Frontal cortex (tissue), 4 donors: ENCODE data around the gene LRP1B. TPM values are rescaled to one million over a fixed set of nuclear protein-coding genes. Genes with fewer than 3 reads are reported as not detected.
A peak's percentile ranks its signal among the peaks of the same experiment; 100 is the strongest.

ENCODE experiments used
- DNase-seq, 2 donors: peaks; one replicate each; pipeline ENCODE4 v3.0.0; 2012; ENCODE audit warnings: low spot score in 2 of 2
- FAIRE-seq: peaks from 2 replicates; lab custom pipeline; 2012; peaks lifted over from hg19 to GRCh38; lab: Jason Lieb, UNC
- total RNA-seq: library from RNA; depleted of rRNA; stranded (reverse); fragments of >200 nt; gene quantifications from one replicate; pipeline ENCODE4 v1.2.3, GENCODE V29; 2014
- donor health status: control.
- donor health status: control.
- donor health status: control.

The LRP1B gene
- total RNA-seq, 1 donor from 2014 or later, result 84.0 TPM

DNA sequence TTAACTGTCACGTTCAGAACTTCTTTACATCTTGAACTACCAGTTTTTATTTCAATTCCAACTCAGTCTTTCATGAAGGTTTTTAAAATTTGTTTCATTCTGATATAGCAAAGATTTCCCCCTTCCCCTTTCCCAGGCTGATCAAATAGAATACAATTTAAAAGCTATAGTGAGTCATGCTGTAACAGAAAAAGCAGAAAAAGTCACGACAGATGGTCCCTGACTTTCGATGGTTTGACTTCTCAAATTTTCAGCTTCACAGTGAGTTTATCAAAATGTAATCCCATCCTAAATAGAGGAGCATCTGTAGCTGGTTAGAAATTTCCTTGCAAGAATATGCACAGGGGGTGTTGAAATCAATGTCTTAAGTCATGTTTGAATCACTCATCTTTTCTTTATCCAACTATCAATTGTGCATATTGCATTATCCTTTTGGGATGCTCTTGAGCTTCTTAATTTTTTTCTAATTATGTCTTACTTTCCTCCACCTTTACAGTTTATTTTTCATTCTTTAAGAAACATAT is 500.3 kb downstream of the LRP1B start:
- DNase-seq, result no peak
- FAIRE-seq, result no peak

DNA sequence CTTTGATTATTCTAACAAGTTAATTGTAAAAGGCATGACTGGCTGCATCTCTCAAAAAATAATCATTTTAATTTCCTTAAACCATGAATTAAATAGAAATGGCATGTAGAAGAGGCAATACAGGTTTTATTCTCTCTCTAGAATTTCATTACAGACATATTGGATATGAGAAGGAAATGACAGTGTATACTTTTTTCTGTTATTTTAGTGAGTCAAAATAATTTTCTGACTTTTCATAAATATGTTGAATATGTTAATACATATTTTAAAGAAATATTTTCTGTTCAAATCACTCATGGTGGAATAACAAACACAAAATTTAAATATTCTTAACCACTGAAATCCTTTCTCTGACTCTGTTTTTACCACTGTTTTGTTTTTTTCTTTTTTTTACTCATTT is 510.4 kb downstream of the LRP1B start:
- FAIRE-seq, result peak; percentile 73
- DNase-seq, result no peak

DNA sequence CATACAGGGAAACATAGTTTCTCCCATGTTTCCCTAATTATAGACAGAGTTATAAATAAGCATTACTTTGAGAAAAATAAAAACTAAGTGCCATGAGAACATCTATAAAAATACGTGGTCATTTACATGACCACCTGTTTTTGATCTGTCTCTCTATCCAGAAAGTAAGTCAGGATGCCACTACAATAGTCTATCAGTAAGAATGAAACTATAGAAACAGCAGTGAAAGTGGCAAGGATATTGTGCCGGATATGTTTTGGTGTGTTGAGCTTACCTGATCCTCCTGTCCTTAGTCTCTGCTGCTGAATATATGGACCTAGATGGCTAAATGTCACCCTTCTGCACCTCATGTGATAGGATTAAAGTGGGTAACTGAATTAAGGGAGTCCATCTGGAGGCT is 512.4 kb downstream of the LRP1B start:
- FAIRE-seq, result no peak
- DNase-seq, result no peak

DNA sequence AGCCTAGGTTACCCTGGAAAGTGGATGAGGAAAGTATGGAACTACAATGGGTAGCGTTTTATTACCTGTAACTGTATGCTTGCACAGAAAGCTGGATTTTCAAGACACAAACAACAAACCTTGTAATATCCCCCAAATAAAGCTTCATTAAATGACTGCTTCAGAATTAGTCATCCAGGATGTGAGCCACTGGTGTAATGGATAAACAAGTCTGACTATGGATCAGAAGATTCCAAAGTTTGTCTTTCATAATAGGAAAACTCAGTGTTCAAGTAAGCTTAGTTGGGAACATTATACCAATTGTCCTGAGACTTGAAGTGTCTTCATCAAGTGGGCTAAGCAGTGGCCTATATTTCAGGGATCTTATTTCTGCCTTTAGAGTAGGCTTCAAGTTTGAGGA is 518.8 kb downstream of the LRP1B start:
- DNase-seq, result no peak
- FAIRE-seq, result no peak

DNA sequence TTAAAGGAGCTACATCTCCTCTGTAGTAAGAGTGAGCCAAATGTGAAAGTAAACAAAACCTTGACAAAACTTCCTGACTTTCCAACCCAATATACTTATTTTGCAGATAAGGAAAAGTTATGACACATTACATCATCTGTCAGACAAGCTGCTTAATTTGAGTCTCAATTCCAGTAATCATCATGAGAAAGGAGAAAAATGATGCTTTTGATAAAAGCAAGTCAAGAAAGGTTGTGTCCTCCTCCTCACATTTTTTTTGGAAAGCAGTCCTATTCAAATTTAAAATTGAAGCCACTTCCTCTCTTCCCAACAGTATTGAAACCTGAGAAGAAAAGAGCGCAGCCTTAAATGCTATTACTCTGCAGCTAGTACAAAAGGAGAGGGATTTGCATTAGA is 519.6 kb downstream of the LRP1B start:
- FAIRE-seq, result no peak
- DNase-seq, result no peak

DNA sequence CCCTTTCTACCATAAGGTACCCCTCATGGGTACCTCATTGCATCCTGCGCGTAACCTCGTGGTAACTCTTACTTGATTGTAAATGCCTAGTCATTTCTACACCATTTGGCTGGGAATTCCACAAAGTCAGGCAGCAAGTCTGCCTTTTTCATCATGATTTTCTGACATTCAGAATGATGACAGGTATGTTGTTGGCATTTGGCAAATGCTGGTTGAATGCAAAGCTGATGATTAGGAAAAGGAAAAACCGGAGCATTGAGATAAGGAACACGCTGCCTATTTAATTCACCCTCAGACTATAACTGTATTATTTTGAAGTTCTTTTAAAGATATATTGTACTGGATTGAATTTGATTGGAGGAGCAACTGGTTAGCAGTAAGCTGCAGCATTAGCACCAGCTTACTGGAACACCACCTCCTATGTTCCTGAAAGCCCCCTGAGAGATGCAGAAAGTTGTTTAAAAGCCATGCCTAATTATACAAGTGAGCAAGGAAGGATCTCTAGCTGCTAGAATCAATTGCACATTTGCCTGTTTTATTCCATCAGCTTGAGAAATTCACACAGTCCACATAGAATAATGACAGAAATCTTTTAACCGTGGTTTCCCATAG is 520.1 kb downstream of the LRP1B start:
- DNase-seq (no peak), FAIRE-seq (no peak)

DNA sequence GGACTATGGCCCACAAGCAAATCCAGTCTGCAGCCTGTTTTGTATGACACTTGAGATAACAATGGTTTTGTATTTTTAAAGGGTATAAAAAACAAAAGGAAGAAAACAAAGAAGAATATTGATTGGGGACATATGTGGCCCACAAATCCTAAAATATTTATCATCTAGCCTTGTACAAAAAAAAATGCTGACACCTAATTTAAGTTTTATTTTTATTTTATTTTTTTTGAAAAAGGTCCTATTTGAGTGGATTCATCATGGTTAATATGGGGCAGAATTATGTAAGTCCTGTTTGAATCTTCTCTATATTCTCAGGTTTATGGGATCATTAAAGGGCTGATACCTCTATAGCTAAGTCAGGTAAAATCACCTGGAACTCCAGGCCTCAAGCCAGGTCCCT is 525.7 kb downstream of the LRP1B start:
- DNase-seq (no peak), FAIRE-seq (no peak)

DNA sequence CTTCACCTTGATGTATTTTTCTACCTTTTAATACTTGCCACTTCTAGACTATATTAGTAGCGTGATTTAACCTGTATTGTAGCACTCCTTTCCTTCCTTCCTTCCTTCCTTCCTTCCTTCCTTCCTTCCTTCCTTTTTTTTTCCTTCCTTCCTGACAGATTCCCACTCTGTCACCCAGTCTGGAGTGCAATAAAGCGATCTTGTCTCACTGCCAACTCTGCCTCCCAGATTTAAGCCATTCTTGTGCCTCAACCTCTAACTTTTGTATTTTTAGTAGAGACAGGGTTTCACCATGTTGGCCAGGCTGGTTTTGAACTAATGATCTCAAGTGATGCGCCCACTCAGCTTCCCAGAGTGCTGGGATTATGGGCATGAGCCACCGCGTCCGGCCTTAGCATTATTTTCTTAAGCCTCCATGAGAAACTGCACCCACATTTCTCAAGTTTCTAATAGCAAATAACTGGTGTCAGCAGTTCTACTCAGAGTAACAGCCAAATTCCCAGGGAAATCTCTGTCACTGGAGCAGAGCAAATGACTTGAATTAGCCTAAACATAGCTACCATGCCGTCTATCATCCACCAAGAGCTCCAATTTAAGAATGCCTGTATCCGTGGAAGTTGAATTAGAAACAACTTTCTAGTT is 529.2 kb downstream of the LRP1B start:
- DNase-seq, result no peak
- no peak for FAIRE-seq

DNA sequence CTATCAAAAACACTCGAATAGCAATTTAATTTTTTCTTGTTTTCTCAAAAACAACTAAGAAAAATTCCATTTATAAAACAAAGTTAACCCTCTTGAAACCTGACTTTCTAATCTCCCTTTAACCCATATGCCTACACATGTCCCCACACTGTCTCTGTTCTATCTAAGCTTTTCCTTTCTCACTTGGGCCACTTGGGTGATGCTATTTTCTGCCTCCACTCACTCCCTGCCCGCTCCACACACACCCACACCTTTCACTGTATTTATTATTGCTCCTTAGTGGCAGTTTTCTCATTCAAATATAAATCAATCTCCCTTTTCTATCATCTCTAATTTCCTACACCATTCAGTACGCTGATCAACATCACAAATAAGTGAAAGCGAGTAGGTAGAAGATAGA is 531.1 kb downstream of the LRP1B start:
- DNase-seq (no peak), FAIRE-seq (no peak)

DNA sequence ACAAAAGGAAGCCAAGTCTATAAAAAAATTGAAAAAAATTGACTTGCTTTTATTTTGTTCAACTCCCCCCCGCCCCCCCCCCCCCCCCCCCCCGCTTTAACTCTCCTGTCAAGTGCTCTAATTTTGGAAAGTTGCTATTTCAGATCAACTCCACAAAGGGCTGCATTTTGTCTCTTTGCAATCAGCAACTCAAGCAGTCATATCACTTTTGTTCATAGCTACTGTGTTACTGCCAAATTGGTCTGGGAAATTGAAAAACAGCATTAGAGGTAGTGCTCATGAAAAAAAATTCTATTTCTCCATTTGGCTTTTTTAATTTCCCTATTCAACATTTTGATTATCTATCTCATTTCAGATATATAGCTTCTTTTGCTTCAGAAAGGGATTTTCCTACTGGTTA is 531.8 kb downstream of the LRP1B start:
- FAIRE-seq, result no peak

DNA sequence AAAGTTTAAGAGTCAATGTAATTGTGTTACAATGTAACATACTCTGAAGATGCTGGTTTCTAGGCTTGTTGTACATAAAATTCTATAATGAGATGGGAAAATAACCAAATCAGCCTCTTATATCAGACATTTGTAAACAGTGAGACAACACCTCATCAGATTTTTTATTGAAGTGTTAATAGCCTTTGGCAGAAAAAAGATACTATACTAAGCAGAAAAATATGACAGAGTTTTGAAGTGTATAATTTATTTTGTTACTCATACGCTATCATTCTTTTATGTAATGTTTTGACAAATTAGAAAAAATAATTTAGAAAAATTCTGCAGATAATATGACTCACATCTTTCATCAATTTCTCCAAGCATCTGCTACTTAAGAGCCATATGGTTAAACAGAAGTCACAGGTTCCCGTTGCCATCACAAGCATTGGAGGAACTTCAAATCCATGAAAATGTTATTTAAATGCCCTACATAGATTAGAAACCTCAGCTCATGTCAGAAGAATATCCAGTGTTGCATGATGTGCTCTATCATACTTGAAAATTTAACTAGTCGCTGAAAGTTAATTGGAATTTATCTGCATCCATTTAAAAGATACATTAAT is 535.4 kb downstream of the LRP1B start:
- FAIRE-seq (no peak), DNase-seq (no peak)

More for the DNA sequence above, 531.8 kb downstream of the LRP1B start:
- DNase-seq, result no peak

DNA sequence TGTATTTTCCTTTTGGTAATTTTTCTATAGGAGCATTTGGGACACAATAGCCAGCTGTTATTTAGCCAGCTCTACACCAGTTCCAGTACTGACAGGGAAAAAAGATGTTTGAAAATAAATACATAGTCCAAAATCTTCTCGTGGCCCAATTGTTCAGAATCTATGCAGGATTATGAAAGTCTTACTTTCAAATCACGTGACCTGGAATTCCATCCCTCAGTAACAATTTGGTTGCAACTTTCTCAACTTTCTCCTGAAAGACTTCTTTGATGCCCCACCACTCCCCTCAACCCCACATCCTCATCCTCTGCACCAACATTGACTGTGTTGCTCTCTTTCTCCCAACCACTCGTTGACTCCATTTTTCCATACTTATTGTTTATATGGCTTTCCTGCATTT is 539.0 kb downstream of the LRP1B start:
- FAIRE-seq (no peak), DNase-seq (no peak)

DNA sequence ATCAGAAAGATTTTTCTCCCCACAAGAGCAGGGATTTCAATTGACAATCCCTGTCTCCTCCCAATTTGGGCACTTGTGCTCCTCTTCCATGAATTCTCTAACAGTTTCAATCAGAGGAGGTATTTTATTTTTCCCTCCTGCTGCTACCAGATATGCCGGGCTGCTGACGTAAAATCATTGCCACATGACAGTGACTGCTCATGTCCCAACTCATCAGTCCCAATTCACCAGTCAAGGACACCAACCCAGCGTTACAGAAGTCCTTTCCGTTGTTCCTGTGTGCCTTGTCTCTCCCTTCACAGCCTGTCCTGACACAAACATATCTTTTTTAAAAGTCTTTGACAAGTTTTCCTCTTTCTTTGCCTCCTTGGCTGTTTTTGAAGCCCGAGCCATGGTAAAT is 540.2 kb downstream of the LRP1B start:
- FAIRE-seq (no peak), DNase-seq (no peak)

DNA sequence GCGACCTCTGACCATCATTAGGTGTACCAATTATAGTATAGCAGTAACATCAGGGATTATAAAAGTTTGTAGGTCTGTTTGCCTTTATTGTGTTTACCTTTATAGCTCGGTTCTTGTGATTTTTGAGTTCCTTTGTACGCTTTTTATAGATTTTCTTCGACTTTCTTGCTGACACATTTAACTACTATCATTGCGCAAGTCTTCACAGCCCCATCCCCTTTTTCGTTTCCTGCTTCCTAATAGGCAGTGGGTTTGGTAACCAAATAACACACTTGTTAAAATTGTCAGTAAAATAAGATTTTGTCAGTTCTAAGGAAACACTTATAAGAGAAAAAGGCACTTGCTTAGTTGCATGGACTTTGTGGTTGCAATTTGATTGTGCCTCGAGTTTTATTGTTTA is 541.5 kb downstream of the LRP1B start:
- FAIRE-seq, result no peak

DNA sequence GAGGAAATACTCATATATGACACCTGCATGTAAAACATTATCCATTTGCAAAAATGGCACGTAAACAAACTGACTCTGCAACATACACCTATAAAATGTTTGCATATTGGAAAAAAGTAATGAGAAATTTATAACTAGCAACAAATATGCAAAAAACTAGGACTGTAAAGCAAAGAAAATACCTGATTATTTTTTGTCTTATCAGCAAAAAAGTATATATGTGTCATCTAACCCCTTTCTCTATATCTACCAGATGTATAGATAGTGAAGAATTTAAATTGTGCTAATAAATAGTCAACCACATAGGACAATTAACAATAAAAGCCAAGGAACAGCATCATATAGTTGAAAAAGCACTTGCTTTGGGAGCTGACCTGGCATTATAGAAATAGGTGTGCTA is 543.8 kb downstream of the LRP1B start:
- FAIRE-seq (no peak), DNase-seq (no peak)

More for the DNA sequence above, 541.5 kb downstream of the LRP1B start:
- DNase-seq, result no peak

DNA sequence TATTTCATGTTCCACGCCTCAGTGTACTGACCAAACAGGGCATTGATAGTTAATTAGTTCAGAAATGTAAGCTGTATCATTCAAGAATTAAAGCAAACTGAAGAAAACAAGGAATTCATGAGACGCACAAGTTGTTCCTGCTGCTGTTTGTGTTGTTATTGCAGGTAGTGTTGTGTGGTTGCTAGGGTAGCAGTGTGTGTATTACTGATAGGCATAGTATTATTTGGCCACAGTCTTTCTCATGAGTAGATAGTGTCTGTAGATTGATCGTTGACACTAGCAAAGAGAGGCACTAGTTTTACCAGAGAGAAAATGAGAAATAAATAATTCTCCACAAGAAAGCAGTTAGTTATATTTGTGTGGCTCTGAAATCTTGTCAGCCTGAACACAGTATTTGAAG is 548.6 kb downstream of the LRP1B start:
- FAIRE-seq (no peak), DNase-seq (no peak)

DNA sequence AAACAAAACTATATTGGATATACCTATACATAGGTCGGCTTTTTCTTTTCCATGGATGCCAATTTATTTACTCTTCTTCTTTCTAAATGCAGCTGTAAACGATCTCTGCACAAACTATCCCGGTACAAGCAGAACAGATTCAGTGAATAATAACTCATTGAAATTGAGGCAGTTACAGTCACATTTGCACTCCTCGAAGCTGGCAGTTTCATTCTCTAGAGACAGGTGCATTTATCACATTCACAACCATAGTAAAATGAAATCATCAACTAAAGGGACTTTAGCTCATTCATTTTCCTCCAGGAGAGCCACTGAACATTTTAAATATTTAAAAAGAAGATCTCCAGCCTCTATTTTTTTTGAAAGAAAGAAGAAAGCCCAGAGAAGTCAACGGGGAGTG is 551.7 kb downstream of the LRP1B start:
- FAIRE-seq, result no peak
- DNase-seq, result no peak

DNA sequence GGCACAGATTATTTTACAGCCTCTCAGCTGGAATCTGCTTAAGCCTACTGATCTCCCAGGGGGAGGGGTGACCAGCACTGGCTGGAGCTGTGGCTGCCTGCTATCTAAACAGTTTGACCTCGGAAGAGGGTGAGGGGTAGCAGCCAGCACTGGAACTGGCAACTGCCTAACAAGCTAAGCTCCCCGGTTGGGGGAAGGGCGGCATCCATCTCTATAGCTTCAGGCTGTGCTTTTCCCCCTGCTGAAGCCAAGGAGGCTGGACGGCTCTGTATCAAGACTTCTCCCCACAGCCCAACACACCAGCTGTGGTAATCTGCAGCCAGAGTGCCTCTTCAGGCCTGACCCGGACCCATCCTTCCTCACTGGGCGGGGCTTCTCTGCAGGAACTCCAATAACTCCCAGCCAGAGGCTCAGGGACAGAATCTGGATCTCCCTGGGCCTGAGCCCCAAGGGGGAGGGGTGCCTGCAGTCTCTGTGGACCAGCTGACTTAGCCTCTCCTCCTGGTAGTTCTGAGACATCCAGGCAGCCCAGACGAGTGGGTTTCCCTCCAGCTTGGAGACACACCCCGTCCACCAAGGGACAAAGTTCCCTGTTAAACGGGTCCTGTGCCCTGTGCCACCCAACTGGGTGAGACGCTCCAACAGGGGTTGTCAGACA is 560.2 kb downstream of the LRP1B start:
- FAIRE-seq, result no peak
- DNase-seq, result no peak

DNA sequence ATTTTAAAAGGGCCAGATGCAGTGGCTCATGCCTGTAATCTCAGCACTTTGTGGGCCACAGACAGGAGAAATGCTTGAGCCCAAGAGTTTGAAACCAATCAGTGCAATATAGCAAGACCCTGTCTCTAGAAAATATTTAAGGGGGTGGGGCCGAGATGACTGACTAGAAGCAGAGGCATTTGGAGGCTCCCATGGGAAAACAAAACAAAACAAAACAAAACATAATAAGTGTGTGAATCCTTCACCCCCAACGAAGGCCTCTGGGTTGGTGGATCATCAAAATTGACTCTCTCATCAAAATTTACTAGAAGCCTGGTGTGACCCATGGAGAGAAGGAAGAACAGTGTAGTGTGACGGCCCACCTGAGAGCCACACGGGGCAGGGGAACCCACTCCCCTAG is 560.9 kb downstream of the LRP1B start:
- FAIRE-seq, result no peak
- no peak for DNase-seq

DNA sequence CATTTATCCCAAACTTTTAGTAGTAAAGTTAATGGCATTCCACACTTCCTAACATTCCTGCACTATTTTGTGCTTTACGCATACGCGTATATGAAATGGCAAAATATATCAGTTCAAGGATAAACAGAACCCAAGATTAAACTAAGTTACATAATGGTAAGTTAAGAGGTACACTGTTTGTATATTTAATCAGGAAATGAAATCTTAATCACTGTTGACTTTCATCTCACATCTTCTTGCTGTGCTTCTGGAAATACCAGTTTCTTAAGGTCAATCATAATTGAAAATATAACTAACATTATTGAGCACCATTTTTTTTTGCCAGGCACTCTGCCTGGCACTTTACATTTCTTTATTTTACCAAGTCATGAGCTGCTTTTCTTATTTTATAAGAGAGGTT is 565.2 kb downstream of the LRP1B start:
- FAIRE-seq, result no peak
- no peak for DNase-seq

DNA sequence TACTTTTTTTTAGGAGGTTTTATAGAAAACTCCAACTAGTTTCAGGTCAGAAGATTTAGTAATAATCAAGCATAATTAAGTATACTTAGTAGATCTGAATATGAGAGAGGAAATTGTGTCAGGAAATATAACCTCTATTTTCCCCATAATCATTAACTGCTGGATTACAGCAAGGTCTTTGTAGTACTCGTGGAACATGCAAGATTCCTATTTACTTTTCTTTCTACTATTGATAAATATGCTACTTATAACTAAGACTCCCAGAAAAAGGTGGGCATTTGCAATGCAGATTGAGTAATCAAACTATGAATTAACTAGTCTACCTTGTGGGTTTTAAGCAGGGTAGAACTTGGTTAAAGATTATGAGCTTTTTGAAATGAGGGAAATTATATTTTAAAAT is 570.1 kb downstream of the LRP1B start:
- FAIRE-seq, result no peak
- DNase-seq, result no peak
